ENCODE data around the gene DAGLB. TPM values are rescaled to one million over a fixed set of nuclear protein-coding genes. Genes with fewer than 3 reads are reported as not detected.
"Not testable (repeated sequence)": the region's sequence is repeated elsewhere in the genome, so short reads cannot be mapped to it uniquely, and the experiment has no call there.

DAGLB gene
- total RNA-seq, 1 donor from 2014 or later, result 17.3 TPM

GRCh38 chr7:6430974-6431373 lies 16.8 kb downstream of the DAGLB start:
- no peak for DNase-seq (ENCODE audit: low read depth in 2 of 2)

DNA sequence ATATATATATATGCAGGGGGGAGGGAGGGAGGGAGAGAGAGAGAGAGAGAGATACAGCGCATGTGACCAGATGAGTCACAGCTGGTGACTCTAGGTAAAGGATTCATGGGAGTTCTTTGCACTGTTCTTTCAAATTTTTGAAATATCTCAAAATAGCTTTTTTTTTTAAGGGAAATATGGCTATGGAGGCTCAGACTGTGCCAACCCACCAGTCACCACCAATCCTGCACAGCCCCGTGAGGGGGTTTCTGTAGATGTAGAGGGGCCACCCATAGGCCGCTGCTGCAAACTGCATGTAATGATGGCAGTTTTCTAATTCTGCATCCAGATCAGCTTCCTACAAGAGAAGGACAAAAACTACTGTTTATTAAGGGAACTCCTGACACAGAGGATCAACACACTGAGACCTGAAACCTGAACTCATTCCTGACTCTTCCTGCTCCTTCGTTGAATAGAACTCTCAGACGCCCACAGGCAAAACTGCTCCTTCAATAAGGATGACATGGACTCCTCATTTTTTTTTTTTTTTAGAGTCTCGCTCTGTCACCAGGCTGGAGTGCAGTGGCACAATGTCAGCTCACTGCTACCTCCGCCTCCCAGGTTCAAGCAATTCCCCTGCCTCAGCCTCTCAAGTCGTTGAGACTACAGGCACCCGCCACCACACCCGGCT lies 17.3 kb downstream of the DAGLB start:
- peak in 1 of 2 donors; percentile 43 for DNase-seq (ENCODE audit: low read depth in 2 of 2)

DNA sequence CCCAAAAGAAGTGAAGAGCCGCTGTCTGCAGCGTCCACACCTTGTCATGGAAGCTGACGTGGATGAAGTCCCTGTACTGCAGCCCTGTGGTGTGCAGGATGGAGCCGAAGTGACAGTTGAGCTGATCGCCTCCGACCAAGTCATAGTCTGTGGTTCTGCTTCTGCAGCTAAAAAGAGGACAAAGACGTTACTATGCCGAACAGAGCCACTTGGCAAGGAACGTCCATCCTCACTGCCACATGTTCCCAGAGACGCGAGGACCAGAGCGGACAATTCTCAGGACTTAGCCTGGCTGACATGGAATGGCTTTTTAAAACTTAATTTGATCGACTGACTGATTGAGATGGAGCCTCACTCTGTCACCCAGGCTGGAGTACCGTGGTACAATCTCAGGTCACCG lies 21.8 kb downstream of the DAGLB start:
- no peak for DNase-seq (ENCODE audit: low read depth in 2 of 2)

GRCh38 chr7:6423942-6424701 lies 23.6 kb downstream of the DAGLB start:
- DNase-seq (ENCODE audit: low read depth in 2 of 2), result no peak

DNA sequence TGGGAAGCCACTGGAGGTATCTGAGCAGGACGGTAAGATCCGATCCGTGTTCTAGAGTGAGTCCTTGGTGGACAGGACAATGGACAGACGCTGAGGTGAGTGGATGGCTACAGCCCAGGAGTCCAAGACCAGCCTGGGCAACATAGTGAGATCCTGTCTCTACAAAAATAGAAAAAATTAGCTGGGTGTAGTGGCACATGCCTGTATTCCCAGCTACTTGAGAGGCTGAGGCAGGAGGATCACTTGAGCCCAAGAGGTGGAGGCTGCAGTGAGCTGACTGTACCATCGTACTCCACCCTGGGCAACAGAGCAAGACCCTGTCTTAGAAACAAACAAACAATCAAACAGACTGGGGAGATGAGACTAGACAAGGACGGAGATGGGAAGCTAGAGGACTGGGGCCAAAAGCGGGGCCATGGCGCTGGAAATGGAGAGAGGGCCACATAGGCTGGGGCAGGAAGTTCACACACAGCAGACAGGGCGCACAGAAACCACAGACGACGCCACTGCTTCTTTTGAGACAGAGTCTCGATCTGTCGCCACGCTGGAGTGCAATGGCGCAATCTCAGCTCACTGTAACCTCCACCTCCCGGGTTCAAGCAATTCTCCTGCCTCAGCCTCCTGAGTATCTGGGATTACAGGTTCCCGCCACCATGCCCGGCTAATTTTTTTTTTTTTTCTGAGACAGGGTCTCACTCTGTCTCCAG lies 24.7 kb downstream of the DAGLB start:
- DNase-seq (ENCODE audit: low read depth in 2 of 2), result no peak

- no peak for DNase-seq (ENCODE audit: low read depth in 2 of 2)
Observed at GRCh38 chr7:6422095-6422494, 25.7 kb downstream of the DAGLB start.

DNA sequence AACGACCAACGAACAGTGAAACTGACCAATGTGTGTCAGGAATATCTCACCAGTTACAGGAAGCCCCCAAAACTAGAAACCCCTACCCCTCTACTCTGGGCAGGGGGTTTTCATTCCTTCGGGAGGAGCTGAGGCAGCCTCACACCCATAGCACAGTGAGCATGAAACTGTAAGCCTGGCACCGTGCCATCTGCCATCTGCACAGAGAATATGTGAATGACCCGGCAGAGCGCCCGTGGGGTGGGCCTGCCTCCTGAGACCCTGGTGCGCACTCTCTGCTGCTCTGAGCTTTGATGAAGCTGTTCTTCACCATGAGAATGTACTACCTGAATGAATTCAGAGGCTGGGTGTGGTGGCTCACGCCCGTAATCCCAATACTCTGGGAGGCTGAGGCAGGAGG lies 27.1 kb downstream of the DAGLB start:
- no peak for DNase-seq (ENCODE audit: low read depth in 2 of 2)

DNA sequence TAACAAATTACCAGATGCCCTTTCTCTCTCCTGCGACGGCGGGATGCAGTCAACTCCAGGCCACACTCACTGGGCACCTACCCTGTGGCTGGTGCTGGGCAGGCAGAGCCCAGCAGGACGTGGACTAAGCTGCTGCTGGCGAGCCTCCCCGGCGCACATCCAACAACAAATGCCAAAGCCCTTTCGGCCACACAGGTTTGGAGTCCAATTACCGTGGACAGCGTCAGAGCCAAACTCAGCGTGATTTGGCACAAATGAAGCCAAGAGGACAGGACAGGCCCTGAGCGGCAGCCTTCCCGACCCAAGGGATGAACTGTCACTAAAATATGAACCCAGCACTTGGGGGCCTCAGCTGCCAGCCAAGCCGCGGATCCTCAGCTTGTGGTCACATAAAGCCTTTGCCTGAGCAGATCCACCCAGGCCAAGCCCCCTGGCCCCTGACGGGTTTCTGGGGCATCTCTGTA lies 28.4 kb downstream of the DAGLB start:
- DNase-seq (ENCODE audit: low read depth in 2 of 2), result no peak

GRCh38 chr7:6417408-6417807 lies 30.3 kb downstream of the DAGLB start:
- DNase-seq (ENCODE audit: low read depth in 2 of 2), result no peak

DNA sequence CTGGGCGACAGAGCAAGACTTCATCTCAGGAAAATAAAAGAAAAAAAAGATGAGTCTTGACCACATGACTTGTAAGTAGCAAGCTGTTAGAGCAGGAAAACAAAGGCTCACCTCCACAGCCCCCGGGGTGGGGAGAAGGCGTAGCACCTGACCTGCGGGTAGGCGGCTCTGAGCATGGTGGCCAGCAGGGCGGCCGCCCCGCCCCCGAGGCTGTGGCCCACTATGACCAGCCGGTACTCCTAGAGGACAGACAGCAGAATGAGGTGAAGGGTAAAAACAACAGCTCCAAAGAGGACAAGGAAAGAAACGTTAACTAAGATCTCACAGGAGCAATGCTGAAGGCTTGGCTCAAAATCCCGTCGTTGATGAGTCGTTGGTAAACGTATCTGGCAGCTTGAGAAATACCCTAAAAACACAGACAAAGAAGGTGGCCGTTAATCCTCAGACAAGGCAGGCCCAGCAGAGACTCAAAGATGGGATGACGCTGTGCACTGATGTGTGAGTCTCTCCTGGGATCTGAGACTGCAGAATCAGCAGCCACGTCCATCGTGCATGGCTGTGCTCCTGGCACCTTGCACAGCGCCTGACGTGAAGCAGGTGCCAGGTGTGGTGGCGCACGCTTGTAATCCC lies 31.1 kb downstream of the DAGLB start:
- DNase-seq (ENCODE audit: low read depth in 2 of 2), result no peak

DNA sequence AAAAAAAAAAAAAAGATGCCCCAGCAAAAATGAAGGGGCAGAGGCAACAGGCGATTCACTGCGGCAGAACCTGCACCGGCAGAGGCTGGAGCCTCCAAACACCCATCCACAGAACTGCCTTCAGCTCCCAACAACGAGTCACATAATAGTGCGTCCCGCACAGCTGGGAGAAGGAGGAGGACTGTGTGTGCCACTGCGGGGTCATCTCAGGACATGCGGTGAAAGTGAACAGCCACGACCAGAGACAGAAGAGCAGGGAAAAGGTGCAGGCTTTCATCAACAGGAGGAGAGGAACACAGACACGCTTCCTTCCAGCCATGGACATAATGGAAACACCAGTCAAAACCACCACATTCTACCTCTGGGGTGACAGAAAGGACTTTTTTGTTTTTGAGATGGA lies 34.1 kb downstream of the DAGLB start:
- DNase-seq (ENCODE audit: low read depth in 2 of 2), result no peak

- no peak for DNase-seq (ENCODE audit: low read depth in 2 of 2)
Observed at GRCh38 chr7:6409944-6410693, 37.6 kb downstream of the DAGLB start.

GRCh38 chr7:6409091-6409490 lies 38.7 kb downstream of the DAGLB start:
- DNase-seq (ENCODE audit: low read depth in 2 of 2), result no peak

DNA sequence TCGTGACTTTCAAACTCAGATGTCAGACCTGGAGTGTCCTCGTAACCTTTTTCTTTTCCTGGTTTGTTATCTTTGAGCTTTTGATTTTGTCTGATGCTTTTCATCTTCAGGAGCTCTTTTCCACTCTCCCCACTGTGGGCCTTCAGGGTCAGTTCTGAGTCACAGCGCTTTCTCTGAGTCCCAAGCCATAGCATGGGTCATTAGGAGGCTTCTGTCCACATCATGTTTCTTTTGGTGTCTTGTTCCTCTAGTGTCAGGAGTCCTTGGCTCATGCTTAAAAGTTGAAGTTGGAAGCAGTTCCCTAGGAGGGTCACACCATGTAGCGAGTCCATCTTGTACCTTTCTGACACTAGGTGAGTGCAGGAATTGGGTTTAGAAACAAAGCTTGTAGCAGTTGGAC lies 40.3 kb downstream of the DAGLB start:
- no peak for DNase-seq (ENCODE audit: low read depth in 2 of 2)

GRCh38 chr7:6406121-6406520 lies 41.6 kb downstream of the DAGLB start:
- no peak for DNase-seq (ENCODE audit: low read depth in 2 of 2)

- DNase-seq (ENCODE audit: low read depth in 2 of 2), result no peak
Observed at GRCh38 chr7:6403907-6404306, 43.8 kb downstream of the DAGLB start.

DNA sequence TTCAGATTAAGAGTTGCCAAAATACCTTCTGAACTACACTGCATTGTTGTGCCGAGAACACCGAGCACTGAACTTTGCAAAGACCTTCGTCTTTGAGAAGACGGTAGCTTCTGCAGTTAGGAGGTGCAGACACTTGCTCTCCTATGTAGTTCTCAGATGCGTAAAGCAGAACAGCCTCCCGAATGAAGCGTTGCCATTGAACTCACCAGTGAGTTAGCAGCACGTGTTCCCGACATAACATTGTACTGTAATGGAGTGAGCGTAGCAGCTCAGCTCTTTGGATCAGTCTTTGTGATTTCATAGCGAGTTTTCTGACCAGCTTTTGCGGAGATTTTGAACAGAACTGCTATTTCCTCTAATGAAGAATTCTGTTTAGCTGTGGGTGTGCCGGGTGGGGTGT lies 45.0 kb downstream of the DAGLB start:
- no peak for DNase-seq (ENCODE audit: low read depth in 2 of 2)

DNA sequence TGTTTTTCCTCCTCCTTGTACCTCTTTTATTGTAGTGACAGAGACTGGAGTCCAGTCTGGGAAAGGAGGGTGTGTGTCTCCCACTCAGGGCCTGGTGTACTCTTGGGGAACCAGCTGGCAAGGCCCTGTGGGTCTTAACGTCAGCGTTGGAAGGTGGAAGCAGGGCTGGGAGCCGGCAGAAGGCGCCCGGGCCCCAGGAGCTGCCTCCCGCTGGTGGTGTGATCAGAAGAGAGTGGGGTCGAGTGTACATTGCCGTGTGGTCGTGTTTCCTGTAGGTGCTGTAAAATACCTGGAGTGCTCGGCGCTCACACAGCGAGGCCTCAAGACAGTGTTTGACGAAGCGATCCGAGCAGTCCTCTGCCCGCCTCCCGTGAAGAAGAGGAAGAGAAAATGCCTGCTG lies 45.7 kb downstream of the DAGLB start:
- DNase-seq (ENCODE audit: low read depth in 2 of 2), result no peak

GRCh38 chr7:6401536-6401935 lies 46.2 kb downstream of the DAGLB start:
- no peak for DNase-seq (ENCODE audit: low read depth in 2 of 2)

DNA sequence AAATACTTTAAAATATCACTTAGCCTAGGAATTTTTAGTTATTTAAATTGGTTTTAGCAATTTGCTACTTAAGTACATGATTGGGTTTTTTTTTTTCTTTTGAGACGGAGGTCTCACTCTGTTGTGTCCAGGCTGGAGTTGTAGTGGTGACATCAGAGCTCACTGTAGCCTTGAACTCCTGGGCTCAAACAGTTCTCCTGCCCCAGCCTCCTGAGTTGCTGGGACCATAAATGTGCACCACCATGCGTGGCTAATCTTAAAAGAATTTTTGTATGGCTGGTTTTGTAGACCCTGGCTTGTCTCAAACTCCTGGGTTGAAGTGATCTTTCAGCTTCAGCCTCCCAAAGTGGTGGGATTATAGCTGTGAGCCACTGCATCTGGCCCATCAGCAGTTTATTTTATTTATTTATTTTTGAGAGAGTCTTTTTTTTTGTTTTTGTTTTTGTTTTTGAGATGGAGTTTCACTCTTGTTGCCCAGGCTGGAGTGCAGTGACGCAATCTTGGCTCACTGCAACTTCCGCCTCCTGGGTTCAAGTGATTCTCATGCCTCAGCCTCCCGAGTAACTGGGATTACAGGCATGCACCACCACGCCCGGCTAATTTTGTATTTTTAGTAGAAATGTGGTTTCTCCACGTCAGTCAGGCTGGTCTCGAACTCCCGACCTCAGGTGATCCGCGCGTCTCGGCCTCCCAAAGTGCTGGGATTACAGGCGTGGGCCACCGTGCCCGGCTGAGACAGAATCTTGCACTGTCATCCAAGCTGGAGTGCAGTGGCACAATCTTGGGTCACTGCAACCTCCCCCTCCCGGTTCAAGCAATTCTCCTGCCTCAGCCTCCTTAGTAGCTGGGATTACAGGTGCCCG lies 47.3 kb downstream of the DAGLB start:
- DNase-seq (ENCODE audit: low read depth in 2 of 2), result not testable (repeated sequence)

Data from dermis microvascular lymphatic vessel endothelial cell (primary cell).